Fibroblast of skin of scalp (primary cell): Measurements from ENCODE around the gene ALDH5A1.
"Not testable (repeated sequence)": the region's sequence is repeated elsewhere in the genome, so short reads cannot be mapped to it uniquely, and the experiment has no call there.

Source experiments
- DNase-seq: peaks from one replicate; pipeline ENCODE4 v3.0.0-alpha.2; 2013

Gene ALDH5A1

DNA sequence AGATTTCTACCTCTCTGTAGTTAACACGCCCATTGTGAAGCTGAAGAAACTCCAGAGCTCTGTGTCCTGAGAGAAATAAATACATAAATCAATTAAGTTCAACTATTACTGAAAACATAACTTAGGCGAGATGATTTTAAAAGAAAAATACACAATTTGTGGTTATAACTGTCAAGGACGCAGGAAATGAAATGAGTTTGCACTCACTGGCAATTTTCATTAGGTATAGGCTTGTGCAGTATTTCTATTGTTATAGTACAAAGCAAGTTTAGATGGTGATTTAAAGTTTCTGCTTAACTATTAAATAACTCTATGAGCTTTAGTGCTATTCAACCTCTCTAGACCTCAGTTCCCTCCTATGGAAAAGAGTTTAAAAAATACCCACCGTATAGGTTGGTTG lies 8.7 kb upstream of the ALDH5A1 start:
- no peak for DNase-seq

DNA sequence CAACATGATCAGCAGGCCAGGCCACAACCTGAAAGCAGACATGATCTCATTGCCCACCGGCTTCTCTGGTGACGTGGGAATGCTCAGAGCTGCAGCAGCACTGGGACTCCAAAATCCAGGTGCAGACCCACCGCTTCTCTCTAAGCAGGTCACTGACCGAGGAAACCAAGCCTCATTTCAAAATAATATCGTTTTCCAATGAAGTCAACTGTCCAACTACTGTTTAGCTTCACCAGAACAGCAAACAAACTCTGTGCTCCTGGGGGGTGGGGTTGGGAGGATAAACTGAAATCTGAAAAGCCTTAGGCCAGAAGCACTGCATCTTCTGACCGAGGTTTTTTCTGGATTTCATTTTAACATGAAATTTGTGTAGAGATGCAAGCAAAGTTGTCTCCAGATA lies 5.3 kb upstream of the ALDH5A1 start, which contains the start of gene GPLD1:
GPLD1 (minus strand) TSS at position 109 of the 400 bp plus-strand sequence; CDS start at position 42, 67 bp downstream.
- no peak for DNase-seq

DNA sequence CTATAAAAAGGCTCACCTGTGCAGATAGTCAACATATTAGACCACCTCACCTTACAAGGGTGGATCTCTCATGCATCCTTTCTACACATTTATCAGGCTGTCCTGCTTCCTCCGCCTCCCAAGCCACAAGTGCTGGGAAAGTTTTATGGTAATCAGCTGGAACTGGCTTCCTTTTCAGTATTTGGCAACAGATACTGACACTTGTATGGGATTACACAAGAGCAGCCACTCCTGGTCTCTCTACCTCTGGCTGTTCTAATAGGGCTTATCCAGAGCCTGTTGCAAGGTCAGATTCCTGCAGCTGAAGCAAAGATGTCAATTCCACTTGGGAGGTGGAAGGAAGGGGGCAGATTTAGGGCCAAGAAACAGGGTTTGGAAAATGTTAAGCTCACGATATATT lies 4.9 kb upstream of the ALDH5A1 start:
- DNase-seq, result no peak

DNA sequence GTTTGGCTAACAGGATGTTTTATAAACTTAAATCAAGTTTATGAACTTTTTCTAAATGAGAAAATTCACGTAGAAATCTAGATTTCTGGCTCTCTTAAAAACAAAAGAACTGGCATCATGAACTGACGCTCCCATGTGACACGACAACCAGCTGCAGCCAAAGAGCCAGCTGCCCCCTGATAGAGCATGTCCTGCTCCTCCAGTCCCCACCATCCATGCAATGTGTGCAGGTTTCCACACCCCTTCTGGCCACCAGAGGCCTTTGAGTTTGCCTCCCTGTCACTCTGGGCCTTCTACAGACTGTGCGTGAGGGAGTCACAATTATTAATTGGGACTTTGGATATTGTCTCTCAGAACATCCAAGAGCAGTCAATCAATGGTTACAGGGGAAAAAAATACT lies 3.8 kb upstream of the ALDH5A1 start:
- no peak for DNase-seq

DNA sequence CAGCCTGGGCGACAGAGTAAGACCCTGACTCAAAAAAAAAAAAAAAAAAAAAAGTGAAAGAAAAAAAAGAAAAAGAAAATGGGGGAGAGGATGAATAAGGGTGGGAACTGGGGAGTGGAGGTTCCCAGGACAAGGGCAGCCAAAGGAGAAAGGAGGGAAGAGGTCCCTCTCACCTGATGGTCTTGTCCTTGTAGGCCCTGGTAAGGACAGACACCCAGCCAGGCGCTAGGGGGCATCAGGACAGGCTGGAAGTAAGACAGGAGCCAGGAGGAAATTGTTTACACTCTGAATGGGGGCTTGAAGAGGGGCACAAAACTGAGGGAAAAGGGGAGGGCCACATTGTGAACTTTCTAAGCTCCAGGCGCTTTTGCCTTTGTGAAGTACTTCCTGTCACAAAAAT lies 2.3 kb upstream of the ALDH5A1 start:
- peak; percentile 20 for DNase-seq

DNA sequence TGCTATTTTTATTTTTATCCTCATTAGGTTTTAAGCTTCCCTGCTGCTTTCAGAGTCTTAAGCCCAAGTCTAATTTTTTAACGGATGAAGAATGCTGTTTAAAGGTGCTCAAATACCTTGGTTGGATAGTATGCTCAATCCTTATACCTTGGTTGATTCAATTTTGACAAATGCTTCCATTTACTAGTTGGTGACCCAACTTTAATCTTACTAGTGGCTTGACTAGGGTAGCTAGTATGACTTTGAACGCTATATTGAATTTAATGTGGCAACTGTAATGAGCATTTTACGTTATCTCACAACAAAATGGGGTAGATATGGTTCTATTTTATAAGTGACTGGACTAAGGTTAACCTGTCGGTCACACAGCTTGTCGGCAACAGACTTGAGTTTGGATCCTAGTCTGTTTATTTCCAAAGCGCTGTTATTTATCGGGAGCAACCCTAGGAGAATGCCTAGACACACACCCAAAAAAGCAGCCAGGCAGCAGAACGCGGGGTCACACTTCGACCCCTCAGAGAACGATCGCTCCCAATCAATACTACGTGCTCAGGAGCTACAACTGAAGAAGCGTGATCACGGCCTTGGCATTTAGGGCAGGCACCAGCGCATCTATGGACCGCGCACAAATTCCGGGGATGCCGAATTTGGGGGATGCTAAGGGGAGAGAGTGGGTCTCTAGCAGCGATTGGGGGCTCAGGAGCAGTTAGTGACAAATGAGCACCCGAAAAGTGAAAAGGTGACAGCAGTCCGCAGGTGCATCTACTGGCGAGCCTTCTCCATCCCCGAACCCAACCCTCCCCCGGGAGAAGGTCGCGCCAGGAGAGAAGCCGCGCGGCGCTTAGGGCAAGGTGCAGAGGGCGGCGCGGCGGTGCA lies 586 bp upstream of the ALDH5A1 start:
- DNase-seq, result no peak

DNA sequence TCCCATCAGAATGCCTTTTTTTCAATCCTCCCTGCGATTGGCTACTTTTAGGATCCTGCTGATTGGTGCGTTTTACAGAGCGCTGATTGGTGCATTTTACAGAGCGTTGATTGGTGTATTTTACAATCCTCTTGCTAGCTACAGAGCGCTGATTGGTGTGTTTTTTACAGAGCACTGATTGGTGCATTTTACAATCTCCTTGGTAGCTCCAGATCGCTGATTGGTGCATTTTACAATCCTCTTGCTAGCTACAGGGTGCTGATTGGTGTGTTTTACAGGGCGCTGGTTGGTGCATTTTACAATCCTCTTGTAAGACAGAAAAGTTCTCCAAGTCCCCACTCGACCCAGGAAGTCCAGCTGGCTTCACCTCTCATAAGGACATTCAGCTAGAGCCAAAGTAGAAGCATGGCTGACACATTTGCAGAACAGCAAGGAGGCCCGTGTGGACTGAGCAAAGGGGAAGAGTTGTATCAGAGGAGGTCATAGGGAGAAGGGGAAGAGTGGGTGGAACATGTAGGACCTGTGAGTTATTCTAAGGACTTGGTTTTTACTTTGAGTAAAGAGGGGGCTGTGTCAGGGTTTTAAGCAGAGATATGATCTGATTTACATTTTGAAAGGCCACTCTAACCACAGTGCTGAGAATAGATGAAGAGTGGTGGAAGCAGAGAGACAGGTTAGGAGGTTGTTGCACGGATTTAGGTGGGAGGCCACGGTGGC lies 2.6 kb downstream of the ALDH5A1 start:
- no peak for DNase-seq

DNA sequence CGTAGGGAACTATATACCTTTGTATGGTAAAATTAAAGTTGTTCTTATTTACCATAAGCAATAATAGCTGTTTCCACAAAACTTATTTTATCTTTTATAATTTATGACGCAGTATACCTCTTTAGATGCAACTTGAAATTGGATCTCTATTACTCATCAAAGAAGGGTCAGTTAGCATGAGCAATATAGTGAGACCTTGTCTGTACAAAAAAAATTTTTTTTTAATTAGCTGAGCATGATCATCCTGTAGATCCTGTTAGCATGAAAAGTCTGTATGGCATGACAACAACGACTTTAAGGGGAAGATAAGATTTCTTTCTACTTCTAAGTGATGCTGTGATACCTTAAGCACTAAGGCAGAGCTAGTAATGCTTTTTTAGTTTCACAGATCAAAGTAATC lies 5.9 kb downstream of the ALDH5A1 start:
- DNase-seq, result no peak

DNA sequence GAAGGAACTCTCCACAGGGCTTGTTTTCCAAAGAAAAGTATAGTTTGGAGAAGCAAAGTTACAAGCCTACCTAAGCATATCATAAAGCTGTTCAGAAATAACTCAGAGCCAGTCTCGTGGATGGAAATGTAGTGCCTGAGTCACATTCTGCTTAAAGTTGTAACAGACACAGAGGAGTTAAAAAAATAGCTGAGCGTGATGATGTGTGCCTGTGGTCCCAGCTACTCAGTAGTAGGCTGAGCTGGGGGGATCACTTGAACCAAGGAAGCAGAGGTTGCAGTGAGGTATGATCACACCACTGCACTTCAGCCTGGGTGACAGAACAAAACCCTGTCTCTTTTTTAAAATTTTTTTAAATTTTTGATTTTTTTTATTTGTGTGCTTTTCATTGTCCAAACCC lies 6.6 kb downstream of the ALDH5A1 start:
- DNase-seq, result no peak

DNA sequence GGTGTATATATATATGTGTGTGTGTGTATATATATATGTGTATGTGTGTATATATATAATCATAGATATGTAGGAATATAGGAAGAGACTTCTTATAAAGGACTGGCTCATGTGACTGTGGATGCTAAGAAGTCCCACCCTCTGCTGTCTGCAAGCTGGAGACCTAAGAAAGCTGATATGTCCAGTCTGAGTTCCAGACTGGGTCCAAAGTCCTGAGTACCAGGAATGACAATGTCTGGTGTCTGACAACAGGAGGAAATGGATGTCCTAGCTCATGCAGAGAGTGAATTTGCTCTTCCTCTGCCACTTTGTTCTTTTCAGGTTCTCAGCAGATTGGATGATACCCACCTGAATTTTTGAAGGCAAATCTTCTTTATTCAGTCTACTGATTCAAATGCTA lies 7.1 kb downstream of the ALDH5A1 start:
- DNase-seq, result no peak

DNA sequence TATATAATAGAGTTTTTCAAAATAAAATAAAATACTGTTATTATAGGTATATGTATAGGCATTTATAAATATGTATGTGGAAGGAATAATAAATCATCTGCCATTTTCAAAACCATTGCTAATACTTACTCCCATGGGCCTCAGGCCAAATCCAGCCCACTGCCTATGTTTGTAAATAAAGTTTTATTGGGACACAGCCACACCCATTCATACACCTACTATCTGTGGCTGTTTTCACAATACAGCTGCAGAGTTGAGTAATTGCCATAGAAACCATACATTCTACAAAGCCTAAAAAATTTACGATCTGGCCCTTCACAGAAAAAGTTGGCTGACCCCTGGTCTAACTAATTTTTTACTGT lies 9.5 kb downstream of the ALDH5A1 start:
- no peak for DNase-seq

DNA sequence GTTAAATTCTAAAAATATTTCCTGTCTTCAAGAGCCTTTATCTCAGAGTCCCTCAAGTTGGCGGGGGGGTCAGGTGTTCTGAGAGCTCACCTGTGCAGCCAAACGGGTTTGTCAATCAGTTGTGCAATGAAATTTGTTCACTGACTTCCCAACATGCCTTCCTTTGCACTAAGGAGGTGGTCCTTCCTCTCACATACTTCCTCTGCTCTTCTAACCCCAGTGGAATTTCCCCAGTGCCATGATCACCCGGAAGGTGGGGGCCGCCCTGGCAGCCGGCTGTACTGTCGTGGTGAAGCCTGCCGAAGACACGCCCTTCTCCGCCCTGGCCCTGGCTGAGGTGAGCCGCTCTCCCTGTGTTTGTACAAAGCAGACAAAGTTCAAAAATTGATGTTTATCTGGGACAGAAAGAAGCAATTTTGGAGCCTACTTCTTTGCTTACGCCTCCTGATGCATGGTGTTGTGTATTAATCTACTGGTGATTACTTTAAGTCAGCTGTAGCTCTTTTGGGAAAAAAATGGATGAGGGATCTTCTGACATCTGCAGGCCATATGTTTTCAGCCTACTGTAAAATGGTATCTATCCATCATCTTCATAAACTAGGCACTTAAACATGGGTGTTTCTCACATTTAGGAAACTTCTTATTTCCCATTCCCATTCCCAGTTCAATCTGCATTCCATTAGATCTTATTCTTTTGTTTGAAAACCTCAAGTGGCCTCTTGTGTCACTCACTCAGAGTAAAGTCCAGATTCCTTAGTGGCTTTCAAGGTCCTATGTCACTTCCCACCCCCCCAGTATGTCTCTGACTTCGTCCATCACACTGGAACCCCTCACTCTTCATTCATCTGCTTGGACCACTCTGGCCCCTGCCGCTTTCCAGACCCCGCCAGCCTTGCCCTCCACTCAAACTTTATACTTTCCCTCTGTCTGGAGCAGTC lies 10.1 kb downstream of the ALDH5A1 start:
- no peak for DNase-seq

DNA sequence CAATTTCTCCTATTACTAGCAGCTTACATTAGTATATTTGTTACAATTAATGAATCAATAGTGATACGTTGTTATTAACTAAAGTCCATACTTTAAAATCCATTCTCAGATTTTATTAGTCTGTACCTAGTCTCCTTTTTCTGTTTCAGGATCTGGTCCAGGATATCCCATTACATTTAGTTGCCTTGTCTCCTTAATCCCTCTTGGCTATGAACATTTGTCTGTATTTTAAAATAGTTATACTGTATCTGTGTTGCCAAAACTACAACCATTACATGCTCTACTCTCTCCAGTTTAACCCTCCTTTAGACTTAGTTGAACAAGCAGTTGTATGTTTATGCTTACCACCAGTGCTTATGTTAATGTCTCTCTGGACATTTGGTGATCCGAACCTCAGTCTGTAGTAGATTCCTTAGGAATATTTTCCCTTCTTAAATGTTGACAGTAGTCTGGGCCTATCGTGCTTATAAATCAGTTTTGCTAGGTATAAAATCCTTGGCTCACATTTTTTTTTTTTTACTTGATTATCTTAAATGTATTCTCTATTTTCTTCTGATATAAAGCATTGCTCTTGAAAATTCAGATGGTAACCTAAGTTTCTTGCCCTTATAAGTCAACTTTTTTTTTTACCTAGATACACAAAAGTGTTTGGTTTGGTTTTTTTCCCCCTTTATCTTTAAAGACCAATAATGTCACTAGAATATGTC lies 12.2 kb downstream of the ALDH5A1 start:
- DNase-seq, result no peak

DNA sequence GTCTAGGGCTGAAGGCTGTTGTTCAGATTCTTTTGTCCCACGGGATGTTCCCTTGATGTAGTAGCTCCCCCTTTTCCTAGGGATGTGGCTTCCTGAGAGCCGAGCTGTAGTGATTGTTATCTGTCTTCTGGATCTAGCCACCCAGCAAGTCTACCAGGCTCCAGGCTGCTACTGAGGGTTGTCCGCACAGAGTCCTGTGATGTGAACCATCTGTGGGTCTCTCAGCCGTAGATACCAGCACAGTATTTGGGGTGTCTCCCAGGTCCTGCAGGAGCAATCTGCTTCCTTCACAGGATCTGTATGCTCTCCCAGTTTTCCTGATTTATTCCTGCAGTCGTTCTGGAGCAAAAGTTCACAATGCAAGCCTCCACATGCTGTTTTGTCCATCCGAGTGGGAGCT lies 17.2 kb downstream of the ALDH5A1 start:
- not testable (repeated sequence) for DNase-seq

DNA sequence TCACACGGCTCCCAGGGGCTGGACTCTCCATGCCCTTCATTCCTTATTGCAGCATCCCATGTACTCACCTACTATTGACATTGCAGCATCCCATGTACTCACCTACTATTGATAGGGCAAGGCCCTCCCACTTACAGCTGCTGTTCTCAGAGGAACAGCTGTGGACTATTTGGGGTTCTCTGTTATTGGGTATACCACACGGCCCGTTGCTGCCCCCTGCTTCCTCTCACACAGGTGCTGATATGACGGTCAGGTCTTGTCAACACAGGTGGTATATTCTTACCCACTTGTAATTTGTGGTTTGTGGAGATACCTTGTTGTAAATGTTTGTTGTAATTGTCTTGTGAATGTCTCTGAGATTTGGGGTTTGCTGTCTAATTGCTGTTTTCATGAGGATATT lies 18.8 kb downstream of the ALDH5A1 start:
- no peak for DNase-seq

DNA sequence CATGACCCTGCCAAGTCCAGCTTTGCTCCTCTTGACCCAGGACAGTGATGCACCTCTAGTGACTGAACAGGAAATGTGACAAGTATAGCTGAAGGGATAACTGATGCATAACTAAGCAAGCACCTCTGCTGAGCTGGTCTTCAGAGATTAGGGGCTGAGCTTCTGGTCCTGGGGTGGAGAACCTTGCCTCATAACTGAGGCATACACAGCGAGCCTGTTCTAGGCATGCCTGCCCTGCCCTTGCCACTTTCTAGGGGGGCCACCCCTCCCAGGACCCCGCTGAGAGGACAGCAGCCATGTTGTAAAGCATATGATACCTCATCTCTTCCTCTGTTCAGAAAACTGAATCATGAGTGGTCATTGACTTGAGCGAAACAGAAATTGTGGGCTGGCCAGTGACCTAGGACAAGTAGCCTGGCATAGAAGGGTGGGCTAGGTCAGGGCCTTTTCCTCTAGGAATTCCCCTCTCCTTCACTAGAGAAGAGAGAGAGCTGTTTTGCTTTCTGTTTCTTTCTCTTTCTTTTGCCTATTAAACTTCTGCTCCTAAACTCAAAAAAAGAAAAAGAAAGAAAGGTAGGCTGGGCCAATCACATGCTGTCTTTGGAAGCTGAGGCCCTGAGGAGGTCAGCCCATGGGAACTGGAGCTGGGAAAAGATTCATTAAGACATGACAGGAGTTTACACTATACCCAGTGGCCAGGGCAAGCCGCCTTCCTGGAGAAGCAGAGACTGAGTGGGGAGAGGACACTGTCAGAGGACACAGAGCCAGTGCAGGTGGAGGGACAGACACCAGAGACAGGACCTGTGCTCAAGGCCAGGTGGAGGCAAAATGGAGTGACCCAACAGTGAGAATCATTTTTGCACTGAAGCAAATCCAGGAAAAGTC lies 23.1 kb downstream of the ALDH5A1 start:
- DNase-seq, result no peak

DNA sequence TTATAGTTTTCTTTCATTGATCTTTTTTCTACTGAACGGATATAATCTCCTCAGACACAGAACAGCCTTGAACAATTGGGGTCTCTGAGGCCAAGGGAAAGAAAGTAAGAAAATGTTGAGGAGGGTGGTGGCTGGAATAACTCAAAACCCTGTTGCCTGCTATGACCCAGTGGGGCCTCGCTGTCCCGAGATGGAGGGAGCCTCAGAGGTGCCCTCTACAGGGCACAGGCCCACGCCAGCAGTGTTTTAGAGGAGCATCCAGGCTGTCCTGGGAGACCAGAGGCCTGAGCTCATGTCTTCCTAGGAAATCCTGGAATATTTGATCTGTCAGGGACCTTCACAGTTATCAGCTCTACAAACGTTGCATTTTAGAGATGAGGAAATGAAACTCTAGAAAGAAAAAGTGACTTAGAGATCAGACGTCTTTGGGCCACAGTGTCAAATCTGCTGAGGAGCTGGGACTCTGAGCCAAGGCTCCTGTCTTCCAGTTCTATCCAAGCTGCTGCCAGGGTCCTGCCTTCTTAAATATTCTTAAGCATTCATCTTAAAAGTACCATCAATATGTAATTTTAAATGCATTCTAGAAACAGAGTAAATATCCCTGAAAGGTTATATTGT lies 26.3 kb downstream of the ALDH5A1 start:
- DNase-seq, result peak; percentile 44

DNA sequence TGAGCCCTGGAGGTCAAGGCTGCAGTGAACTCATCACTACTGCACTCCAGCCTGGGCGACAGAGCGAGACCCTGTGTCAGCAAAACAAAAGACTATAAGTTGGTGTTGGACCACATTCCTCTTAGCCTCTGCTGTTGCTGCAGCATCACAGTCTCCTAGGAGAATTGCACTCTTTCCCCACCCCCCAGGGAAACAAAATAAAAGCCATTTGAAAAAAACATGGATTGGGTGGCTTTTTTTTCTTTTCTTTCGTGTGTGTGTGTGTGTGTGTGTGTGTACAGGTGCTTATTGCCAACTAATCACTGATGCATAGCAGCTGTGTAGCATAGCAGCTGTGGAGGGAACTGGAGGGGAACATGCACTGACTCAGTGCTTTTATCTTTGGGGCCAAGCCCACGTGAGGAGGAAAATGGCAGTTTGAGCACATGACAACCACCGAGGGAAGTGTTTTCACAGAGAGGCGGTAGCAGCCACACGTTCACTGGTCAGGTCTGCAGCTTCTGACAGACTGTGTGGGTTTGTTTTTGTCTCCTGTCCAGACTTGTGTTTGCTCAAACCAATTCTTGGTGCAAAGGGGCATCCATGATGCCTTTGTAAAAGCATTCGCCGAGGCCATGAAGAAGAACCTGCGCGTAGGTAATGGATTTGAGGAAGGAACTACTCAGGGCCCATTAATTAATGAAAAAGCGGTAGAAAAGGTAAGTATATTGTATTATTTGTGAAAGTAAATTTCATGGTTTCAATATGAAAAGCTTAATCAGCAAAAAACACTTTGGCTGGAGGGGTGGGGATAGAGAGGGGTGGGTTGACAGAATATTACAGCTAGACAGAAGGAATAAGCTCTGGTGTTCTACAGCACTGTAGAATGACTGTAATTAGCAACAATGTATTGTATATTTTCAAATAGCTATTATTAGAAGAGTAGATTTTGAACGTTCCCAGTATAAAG lies 27.7 kb downstream of the ALDH5A1 start:
- DNase-seq, result no peak

DNA sequence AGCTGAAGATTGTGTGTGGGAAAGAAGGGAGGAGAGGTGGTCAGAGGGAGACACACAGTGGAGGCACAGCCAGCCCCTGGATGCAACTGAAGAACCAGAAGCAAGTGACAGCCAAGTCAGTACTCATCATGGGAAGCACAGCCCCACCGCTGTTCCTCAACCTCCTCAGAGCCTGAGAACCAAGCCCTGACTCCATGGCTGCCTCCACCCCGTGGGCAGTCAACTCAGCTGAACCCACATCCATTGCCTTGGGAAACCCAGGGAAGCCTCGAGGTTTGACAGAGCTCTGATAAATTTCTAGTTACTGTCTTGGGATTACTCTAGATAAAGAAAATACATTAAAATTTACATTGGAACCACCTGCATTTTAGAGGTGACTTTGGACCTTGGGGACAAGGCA lies 29.6 kb downstream of the ALDH5A1 start:
- DNase-seq, result no peak

DNA sequence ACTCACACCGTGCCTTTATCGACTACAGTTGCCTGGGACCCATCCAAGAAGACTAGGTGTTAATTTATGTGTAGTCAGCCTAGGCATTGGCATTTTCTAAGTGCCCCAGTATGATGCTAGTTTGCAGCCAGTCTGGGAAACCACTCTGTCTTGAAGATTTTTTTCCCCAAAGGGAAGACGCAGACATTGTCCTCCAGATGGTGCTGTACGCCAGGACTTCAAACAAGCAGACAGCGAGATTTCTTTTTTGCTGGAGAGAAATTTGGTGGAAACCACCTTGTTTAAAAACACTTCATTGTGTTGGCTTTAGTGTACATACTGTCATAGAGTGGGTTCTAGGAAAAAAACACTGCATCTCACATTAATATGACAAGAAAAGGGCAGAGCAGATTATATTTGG lies 30.0 kb downstream of the ALDH5A1 start:
- peak; percentile 33 for DNase-seq
